Loucy (cell line): ENCODE data around the gene PRKACB.

ENCODE experiments used
- H2AFZ ChIP-seq: fragments of 200-600 bp; sonication (generic); 2 replicates; pipeline ENCODE4 v1.6.0; 2016; ENCODE audit warnings: antibody characterized with exemption, mild to moderate bottlenecking, low read length, moderate library complexity
- H3F3A ChIP-seq: fragments of 200-600 bp; 2 replicates; pipeline ENCODE4 v1.6.0; 2016; ENCODE audit warnings: antibody characterized with exemption, low read depth, mild to moderate bottlenecking
- H3K27me3 ChIP-seq: fragments of 200-600 bp; sonication (generic); 2 replicates; pipeline ENCODE4 v1.6.1; 2014; ENCODE audit warnings: low read length, mild to moderate bottlenecking; ENCODE audit not compliant: insufficient read depth, poor library complexity, severe bottlenecking
- H3K36me3 ChIP-seq: fragments of 200-600 bp; sonication (generic); 2 replicates; pipeline ENCODE4 v1.6.1; 2016; ENCODE audit warnings: low read length; ENCODE audit not compliant: insufficient read depth
- H3K4me1 ChIP-seq: fragments of 200-600 bp; sonication (generic); 2 replicates; pipeline ENCODE4 v1.5.1; 2014; ENCODE audit warnings: low read length, mild to moderate bottlenecking; ENCODE audit not compliant: insufficient read depth, poor library complexity, severe bottlenecking
- H3K4me2 ChIP-seq: fragments of 200-600 bp; sonication (generic); 2 replicates; pipeline ENCODE4 v1.6.0; 2014; ENCODE audit warnings: antibody characterized with exemption, low read length, low read depth, mild to moderate bottlenecking; ENCODE audit not compliant: poor library complexity, severe bottlenecking
- H3K4me3 ChIP-seq: fragments of 200-600 bp; sonication (generic); 2 replicates; pipeline ENCODE4 v1.5.1; 2014; ENCODE audit warnings: low read length, mild to moderate bottlenecking, mixed read lengths; ENCODE audit not compliant: poor library complexity, severe bottlenecking
- H3K79me2 ChIP-seq: fragments of 200-600 bp; sonication (generic); 2 replicates; pipeline ENCODE4 v1.6.1; 2014; ENCODE audit warnings: low read length; ENCODE audit not compliant: insufficient read depth
- H3K9ac ChIP-seq: fragments of 200-600 bp; sonication (generic); 2 replicates; pipeline ENCODE4 v1.6.0; 2014; ENCODE audit warnings: mild to moderate bottlenecking, low read depth, low read length, moderate library complexity; ENCODE audit not compliant: poor library complexity, severe bottlenecking
- H3K9me2 ChIP-seq: fragments of 200-600 bp; sonication (generic); replicated peaks from 2 replicates; pipeline ENCODE4 v1.6.1; 2016; ENCODE audit warnings: low read depth, low read length, mixed read lengths
- H3K9me3 ChIP-seq: fragments of 200-600 bp; sonication (generic); 2 replicates; pipeline ENCODE4 v1.6.1; 2014; ENCODE audit warnings: mild to moderate bottlenecking, antibody characterized with exemption, low read length, low read depth; ENCODE audit not compliant: insufficient read depth
- H4K20me1 ChIP-seq: fragments of 200-600 bp; sonication (generic); 2 replicates; pipeline ENCODE4 v1.6.0; 2014; ENCODE audit warnings: antibody characterized with exemption, low read length, mild to moderate bottlenecking; ENCODE audit not compliant: insufficient read depth, poor library complexity, severe bottlenecking
- EZH2phosphoT487 ChIP-seq: fragments of 200-600 bp; IDR thresholded peaks from 2 replicates; pipeline ENCODE4 v1.6.1; 2018; ENCODE audit warnings: antibody characterized with exemption, mild to moderate bottlenecking, moderate library complexity, borderline replicate concordance
- TF ChIP-seq, protein P1 (sequence below): fragments of 200-600 bp; sonication (generic); conservative IDR thresholded peaks from 2 replicates; pipeline ENCODE4 v1.5.1; 2014; ENCODE audit warnings: mild to moderate bottlenecking, antibody characterized with exemption, low read length

PRKACB gene

DNA sequence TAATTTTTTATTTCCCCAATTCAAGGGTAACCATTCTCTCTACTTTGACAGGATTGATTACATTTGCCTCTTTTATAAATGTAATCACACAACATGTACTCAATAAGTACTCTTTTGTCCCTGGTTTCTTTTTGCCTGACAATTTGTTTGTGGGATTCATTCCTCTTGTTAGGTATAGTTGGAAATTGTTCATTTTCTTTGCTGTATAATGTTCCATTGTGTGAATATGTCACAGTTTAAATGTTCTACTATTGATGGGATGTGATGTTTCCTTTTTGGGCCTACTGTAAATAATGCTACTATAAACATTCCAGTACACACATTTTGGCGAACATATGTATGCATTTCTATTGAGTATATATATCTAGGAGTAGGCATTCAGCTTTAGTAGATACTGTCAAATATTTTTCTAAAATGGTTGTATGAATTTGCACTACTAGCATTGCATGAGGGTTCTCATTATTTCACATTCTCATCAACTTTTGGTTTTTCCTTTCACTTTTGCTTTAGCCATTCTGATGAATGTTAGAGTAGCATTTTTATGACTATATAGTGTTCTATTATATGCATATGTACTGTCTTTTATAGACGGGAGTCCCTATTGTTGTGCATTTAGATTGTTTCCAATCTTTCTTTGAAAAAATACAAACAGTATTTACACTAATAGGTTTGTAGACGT is 35.0 kb upstream of the PRKACB start:
- no peak for TF ChIP-seq EZH2phosphoT487
- TF ChIP-seq, protein P1, sequence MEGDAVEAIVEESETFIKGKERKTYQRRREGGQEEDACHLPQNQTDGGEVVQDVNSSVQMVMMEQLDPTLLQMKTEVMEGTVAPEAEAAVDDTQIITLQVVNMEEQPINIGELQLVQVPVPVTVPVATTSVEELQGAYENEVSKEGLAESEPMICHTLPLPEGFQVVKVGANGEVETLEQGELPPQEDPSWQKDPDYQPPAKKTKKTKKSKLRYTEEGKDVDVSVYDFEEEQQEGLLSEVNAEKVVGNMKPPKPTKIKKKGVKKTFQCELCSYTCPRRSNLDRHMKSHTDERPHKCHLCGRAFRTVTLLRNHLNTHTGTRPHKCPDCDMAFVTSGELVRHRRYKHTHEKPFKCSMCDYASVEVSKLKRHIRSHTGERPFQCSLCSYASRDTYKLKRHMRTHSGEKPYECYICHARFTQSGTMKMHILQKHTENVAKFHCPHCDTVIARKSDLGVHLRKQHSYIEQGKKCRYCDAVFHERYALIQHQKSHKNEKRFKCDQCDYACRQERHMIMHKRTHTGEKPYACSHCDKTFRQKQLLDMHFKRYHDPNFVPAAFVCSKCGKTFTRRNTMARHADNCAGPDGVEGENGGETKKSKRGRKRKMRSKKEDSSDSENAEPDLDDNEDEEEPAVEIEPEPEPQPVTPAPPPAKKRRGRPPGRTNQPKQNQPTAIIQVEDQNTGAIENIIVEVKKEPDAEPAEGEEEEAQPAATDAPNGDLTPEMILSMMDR, result no peak
- H3K9me2 ChIP-seq, result no peaks in the 10 kb centered on the region
- H4K20me1 ChIP-seq, result no peaks in the 10 kb centered on the region
- no peaks in the 10 kb centered on the region for H3F3A ChIP-seq
- no peak overlapping the region for H3K9ac ChIP-seq
- H3K4me3 ChIP-seq, result no peak overlapping the region
- no peak overlapping the region for H2AFZ ChIP-seq
- H3K36me3 ChIP-seq, result no peaks in the 10 kb centered on the region
- H3K4me1 ChIP-seq, result no peaks in the 10 kb centered on the region
- H3K27me3 ChIP-seq, result no peaks in the 10 kb centered on the region
- no peak overlapping the region for H3K4me2 ChIP-seq
- H3K79me2 ChIP-seq, result no peaks in the 10 kb centered on the region
- no peaks in the 10 kb centered on the region for H3K9me3 ChIP-seq

- H3K9me3 ChIP-seq, result no peaks in the 10 kb centered on the region
- H3K4me3 ChIP-seq, result no peak overlapping the region
- H3K4me1 ChIP-seq, result no peaks in the 10 kb centered on the region
- no peak overlapping the region for H3K9ac ChIP-seq
- H3K36me3 ChIP-seq, result no peaks in the 10 kb centered on the region
- H3K4me2 ChIP-seq, result no peak overlapping the region
- no peaks in the 10 kb centered on the region for H3K27me3 ChIP-seq
- TF ChIP-seq EZH2phosphoT487, result no peak
- TF ChIP-seq, protein P1, result no peak
- H3K9me2 ChIP-seq, result no peaks in the 10 kb centered on the region
- no peaks in the 10 kb centered on the region for H3F3A ChIP-seq
- no peaks in the 10 kb centered on the region for H3K79me2 ChIP-seq
- no peak overlapping the region for H2AFZ ChIP-seq
- no peaks in the 10 kb centered on the region for H4K20me1 ChIP-seq
Observed at GRCh38 chr1:84110629-84111028, 33.4 kb upstream of the PRKACB start.

DNA sequence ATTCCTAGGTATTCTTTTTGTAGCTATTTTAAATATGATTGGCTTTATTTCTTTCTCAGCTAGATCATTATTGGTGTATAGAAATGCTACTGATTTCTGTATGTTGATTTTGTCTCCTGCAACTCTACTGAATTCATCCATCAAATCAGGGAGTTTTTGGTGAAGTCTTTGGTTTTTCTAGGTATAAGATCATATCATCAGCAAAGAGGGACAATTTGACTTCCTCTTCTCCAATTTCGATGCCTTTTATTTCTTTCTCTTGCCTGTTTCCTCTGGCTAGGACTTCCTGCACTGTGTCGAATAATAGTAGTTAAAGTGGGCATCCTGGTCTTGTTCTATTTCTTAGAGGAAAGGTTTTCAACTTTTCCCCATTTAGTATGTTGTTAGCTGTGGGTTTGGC is 27.5 kb upstream of the PRKACB start:
- Histone ChIP-seq H3K36me3 (no peaks in the 10 kb centered on the region), H3F3A (no peaks in the 10 kb centered on the region), H3K4me2 (no peak overlapping the region), H3K27me3 (no peaks in the 10 kb centered on the region), H3K9me3 (no peaks in the 10 kb centered on the region), H3K4me1 (no peaks in the 10 kb centered on the region), H3K9me2 (no peaks in the 10 kb centered on the region), H3K79me2 (no peaks in the 10 kb centered on the region), H4K20me1 (no peaks in the 10 kb centered on the region), H3K4me3 (no peak overlapping the region), H2AFZ (no peak overlapping the region), H3K9ac (no peak overlapping the region)
- no peak for TF ChIP-seq EZH2phosphoT487
- TF ChIP-seq, protein P1, result no peak
